GM21381 (cell line): ENCODE data around the gene FASN.

Experiments
- ATAC-seq: cut with Tn5 transposase; IDR thresholded peaks from one replicate; pipeline ENCODE4 v1.9.1; 2021; ENCODE audit warnings: mild to moderate bottlenecking, moderate library complexity; ENCODE audit not compliant: unreplicated experiment

The FASN gene

DNA sequence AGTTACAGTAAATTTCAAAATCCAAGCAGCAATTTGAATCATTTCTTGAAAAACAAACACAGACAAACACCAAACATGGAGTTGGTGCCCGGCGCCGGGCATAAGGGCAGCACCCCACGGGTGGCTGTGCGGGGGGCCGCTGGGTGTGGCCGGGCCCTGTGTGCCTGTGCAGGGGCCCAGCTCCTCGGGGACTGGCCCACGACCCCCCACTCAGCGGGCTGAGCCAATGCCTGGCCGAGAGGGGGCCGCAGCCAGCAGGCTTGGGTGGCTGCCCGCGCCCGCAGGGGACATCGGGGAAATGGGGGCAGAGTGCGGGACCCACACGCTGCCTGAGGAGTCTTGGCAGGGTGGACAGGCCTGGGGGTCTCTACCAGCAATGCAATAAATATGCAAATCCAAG, 19.6 kb downstream of the FASN start:
- no peak for ATAC-seq

DNA sequence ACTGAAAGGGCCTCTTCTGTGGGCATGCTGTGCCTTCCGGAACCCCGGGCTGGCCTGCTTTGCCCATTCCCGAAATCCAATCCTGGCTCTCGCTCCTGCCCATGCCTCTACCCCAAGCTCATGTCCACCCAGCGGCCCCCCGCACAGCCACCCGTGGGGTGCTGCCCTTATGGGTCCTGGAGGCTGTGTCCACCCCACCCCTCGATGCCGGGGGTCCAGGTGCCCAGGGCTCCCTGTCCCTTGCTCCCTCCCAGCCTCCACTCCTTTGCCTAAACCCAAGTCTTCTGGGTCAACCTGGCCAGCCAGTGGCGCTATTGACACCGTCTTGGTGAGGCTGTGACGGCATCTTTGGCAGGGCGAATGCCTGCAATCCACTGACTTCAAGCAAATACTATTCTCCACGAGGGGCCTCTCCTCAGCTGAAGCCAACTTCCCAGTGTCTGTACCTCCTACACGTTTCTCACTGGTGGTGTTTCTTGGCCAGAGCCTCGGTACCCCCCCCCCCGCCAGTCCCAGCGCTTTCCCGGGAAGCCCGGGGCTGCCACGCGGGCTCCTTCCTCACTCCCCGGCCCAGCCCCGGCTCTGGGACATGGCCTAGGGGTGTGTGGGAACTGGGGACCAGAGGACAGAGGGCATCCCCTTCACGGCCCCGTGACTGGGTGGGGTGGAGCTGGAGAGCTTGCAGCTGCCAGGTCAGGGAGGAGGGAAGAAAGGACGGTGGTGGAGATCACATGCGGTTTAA, 20.2 kb downstream of the FASN start:
- no peak for ATAC-seq

DNA sequence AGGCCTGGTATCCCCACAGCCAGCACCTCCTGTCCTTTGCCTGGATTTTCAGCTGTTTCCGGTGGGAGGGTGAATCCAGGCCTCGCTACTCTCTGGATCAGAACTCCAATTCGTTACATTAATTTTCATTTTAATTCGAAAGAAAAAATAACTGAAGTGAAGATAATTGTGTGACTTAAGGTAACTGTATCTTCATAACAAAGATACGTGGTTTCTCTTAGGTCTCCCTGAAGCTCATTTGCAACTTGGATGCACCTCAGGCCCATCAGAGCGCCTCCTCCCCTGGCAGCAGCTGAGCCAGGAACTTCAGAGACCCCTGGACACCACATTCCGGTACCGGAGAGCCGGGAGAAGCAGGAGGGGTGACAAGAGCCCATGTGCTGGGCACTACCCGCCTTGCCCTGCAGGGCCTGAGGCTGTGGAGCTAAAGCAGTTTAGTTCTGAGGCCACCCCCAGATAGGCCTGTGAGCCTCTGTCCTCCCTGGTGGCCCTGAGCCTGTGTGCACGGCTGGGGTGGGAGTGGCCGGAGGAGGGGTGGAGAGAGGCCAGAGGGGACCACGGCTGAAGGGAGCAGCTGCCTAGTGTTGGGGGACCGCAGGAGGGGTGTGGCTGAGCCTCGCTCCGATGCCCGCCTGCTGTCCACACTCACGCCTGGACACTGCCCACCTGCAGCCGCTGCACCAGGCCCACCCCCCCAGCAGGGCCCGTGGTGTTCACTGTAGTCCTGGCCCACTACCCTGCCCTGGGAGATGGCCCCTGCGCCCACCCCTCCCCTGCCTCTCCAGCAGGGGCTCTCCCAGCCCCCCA, 21.0 kb downstream of the FASN start:
- no peak for ATAC-seq

DNA sequence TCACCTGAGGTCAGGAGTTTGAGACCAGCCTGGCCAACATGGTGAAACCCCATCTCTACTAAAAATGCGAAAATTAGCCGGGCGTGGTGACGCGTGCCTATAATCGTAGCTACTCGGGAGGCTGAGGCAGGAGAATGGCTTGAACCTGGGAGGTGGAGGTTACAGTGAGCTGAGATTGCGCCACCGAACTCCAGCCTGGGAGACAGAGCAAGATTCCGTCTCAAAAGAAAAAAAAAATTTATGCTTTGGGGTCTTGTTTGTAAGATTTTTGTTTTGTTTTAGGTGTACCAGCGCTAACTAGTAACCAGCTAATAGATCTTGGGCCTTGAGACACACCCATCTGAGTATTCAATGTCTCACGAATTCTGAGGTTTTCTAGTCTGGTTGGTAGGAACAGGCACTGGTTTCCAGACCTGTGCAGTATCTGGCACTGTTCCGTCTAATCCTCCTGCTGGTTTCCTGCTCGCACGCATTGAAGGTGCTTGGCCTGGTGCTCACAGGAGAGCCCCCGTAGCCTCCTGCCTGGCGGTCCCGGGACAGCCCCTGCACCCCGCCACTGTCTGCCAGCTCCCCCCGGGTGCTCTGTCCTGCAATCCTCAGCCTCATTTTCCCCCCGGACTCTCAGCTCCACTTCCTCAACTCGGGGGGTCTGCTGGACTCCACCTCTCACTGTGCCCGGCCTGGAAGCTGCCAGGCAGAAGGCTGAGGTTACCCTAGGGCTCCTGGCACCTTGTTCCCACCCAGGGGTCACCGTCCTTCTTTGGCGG, 21.8 kb downstream of the FASN start:
- no peak for ATAC-seq

DNA sequence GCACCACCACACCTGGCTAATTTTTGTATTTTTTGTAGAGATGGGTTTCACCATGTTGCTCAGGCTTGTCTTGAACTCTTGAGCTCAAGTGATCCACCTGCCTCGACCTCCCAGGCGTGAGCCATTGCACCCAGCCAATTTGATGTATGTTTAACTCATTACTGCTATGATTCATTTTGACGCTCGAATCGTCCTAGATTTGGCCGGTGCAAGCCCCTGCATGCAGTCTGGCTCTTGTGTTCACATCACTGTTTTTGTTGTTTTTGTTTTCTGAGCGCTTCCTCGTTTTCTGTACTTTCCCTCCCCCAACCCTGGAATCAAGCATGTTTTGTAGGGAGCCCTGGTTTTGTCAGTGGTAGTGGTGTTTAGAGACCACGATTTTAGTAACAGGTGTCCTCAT, 24.6 kb downstream of the FASN start:
- ATAC-seq, result no peak

DNA sequence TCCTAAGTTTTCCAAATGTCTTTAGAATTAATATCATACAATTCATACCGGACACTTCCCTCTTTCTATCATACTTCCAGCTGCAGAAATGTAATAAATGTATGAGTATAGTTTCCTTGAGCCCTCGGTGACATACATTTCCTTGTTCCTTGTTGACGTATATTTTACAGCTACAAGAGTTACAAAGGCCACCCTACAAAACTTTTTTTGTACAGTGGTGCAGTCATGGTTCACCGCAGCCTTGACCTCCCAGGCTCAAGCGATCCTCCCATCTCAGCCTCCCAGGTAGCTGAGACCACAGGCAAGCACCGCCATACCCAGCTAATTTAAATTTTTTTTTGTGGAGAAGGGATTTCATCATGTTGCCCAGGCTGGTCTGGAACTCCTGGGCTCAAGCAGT, 25.2 kb downstream of the FASN start:
- no peak for ATAC-seq

DNA sequence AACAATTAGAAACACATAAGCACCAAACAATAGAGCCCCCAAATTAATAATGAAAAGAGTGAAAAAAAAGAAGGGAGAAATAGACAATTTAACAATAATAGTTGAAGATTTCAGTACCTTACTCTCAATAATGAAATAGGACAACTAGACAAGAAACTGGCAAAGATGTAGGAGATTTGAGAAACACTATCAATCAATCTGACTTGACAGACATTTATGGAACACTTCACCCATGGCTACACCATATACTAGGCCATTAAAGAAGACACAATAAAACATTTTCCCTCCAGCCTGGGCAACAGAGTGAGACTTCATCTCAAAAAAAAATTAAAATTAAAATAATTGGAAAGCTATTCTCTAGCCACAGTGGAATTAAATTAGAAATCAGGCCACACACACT, 27.4 kb downstream of the FASN start:
- ATAC-seq, result no peak

DNA sequence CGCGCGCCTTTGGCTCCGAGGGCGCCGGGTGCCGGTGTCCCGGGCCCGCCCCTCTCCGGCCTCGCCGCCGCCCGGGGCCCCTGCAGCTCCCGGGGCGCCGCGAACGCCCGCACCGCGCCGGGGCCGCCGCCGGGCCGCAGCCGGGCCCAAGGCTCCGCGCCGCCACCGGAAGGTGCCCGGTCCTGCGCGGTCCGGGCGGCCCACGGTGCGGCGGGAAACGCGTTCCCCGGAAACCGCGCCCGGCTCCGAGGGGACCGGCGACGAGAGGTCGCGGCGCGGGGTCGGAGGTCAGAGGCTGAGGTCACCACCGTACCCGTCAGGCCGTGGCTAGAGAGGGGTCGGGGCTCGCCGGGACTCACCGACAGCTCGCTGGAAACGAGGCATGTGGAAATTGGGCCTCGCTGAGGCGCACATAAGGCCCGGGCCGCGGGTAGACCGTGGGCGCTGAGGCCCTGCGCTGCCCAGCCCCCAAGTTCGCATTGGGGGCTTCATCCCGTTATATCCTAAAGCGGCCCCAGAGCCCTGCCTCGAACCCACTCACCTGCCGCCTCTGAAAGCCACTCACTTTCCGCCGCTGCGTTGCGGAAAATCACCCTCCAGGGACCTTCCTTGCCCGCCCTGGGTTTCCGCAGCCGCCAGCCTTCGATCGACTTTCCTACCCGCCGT, 32.3 kb downstream of the FASN start, which contains the start of gene DUS1L:
DUS1L (minus strand) TSS at position 167 of the 666 bp plus-strand sequence. CDS start 745 bp downstream, outside the sequence.
- peak; percentile 74 for ATAC-seq

DNA sequence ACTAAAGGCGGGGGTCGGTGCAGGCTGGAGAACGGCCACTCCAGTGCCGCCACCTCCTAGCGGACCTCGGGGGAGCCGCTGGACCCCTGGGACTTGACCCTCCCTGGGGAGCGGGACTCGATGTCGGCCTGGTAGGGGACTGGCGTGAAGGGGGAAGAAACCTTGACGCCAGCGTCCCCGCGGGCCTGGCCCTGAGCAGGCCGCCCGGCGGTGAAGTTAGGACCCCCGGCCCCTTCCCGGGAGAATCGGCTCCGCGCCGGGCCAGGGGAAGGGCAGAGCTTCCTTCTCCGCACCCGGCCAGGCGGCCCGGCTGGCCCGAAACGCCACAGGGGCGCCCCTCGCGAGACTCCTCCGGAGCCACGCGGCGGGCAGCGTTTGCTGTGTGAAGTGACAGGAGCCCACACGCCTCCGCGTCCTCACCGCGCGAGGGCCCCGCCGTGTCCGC, 32.8 kb downstream of the FASN start:
- no peak for ATAC-seq

DNA sequence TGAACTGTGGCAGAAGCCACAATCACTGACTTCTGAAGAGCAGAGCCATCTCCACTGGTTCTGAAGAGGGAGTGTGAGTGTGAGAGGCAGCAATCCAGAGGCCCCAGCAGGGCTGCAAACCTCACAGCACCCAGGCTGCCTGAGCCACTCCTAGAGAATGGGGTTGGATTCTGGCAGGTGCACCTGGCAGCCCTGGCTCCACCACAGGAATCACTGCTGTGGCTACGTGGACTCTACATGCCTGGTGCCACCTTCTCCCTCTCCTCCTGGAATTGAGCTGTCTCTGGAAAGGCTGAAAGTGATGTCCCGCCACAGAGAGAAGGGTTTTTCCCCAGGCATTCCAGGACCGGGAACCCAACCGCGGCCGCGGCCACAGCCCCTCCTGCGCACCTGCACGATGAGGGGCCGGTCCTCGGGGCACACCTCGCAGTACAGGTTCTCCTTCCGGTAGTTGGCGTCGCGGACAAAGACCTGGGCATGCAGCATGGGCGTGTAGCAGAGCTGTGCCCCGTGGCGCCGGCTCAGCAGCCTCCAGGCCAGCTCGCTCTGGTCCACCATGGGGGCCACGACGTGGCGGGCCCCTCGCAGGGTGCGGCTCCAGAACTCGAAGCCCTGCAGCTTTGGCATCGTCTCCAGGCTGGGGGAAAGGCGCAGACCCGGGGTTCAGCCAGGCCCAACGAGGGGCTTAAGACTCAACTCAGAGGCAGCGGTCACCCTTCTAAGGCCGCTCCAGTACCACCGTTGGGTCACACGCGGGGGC, 33.4 kb downstream of the FASN start:
- ATAC-seq, result no peak

DNA sequence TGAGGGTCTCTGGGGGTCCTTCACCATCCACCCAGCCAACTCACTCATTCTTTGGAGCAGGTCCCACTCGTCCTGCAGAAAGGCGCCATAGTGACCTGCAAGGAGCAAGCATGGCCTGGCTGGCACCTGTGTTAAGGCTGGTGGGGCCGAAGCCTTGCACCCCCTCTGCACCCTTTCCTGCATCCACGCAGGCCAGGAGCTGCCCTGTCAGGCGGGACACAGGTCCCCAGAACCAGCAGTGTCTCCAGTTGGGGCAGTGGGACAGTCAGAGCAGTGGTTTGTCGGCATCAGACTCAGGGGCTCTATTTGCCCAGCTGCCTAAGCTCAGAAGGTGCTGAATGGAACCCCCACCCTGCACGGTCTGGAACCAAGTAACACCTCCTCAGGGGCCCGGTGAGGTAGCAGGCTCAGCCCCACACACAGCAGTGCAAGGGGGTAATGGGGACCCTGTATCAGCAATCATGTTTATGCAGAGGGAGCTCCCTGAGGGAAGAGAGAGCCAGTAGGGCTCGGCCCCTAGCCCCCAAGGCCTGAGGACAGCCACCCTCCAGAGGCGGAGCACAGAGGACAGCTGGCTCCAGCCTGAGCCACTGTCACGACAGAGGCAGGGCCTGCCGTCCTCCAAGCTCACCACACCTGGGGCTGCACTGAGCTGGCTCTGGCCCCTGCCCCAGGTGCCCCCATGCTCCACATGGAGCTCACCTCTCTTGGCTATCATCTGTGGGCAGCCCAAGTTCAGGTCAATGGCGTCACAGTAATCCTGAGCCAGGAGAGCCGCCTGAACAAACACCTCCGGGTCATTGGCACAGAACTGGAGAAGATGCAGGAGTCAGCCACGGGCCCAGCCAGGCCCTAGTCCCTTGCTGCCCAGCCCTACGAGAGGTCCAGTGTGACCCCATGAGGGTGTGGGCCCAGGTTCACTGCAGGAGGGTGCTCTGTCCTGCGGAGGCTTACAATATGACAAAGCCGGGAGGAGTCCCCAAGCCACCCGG, 34.3 kb downstream of the FASN start:
- ATAC-seq, result no peak

DNA sequence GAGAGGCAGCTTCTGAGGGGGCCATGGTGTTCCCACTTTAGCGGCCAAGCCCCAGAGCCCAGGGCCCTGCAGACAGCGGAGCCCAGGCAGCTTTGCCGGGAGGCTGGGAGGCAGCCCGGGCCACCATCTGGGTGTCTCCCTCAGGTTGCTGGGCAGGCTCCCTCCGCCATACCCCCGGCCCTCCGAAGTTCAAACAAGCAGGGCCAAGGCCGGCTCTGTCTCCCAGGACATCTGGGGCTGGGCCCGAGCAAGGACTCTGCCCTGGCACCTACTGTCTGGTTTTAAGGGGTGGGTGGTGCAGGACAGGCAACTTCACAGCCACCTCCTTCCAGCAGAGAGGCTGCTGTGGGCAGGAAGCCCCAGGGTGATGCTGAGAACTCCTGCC, 35.1 kb downstream of the FASN start:
- ATAC-seq, result no peak

DNA sequence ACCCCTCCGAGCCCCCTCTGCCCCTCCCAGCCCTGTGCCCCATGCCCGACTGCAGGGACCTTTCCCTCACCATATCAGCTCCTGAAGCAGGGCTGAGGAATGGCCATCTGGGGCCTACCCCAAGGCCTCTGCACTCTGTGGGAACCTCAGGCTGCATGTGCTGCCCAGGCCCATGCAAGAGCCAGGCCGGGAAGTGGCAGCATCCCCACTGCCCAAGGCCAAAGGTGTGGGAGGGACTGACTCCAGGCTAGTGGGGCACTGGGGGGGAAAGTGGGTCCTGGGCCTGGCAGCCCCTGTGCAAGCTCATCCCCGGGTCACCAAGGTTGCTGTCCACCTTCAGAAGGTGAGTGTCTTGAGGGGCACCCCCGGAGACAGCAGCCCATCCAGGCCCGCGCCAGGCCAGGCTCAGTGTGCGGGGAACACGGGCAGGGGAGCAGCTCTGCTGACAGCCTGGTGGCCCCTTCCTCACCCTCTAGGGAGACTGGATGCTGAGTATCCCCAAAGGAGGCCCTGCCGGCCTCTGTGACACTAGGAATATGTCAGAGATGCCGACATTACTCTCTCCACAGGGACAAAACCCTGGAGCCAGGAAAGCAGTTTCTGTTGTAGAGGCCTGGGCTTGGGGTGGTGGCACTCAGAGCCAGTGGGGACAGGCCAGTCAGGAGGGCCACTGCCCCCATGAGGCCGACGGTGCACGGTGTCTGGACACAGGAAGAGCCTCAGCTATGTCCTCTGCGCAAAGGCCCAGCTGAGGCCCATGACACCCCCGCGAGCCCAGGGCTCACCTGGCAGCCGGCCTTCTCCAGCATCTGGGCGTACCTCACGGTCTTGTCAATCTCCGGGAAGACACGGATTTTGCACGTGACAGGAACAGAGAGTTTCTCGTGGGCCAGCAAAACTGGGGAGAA, 35.7 kb downstream of the FASN start:
- no peak for ATAC-seq

DNA sequence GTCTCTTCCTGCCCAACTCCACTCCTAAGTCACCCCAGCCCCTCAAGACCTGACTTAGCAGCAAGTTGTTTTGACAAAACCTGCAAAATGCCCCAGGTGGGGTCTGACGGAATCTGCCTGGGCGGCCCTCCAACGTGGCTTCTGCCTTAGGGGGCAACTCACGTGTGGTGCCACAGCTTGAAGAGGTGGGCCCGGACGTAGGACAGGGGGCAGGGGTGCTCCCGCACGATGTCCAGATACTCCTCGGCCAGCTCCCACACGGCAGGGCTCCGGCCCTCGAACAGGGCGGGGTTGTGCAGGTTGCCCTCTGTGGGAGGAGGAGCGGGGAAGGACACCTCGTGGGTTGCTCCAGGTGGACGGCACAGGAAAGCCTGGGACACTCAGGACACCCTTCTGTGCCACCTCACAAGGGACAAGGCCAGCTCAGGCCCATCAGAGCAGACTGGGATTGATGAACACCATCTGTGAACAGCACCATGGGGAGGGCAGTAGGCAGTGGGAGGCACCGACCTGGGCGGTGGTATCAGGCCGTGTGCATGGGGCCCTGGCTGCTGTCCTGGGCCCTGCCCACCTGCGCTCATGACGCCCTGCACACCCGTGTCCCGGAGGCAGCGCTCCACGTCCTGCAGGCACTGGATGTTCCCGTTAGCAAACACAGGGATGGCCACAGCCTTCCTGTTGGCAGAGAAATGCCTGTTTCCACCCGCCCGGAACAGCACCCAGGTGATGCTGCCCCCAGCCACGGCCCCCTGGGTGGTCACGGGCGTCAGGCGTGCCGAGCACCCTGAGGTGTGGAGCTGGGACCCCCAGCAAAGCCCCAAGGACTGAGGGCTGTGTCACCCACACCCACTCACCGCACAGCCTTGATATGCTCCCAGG, 36.8 kb downstream of the FASN start:
- ATAC-seq, result no peak

DNA sequence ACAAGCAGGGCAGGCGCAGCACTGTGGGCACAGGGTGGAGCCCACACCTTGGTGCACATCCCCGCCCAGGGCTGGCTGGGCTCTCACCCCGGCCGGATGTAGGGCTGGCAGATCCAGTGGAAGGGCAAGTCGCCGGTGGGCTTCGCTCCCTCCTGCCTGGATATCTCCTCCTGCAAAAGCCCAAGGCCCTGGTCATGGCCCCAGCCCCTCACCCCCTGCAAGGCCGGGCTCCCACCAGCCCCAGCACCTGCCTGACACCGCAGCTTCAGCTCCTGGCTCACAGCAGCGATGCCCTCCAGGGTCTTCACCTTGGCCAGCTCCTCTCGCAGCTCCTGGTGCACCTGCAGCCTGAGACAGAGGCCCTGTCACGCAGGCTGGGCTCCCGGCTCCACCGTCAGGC, 37.4 kb downstream of the FASN start:
- ATAC-seq, result no peak

DNA sequence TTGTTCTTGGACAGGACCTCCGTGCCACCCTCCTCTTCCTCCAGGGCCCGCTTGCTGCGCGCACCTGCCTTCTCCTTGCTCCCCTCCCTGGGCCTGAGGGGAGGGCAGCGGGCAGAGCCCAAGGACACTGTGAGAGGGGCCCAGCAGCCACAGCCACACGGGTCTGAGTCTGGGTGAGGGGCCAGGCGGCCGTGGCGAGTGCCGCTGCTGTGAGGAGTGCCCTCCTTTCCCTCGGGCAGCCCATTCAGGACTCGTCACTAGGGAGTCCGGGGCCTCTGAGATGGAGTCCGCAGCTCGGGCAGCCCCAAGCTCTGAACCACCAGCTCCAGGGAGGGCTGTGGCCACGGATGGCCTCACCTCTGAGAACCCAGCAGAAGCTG, 38.0 kb downstream of the FASN start:
- no peak for ATAC-seq
